HCT116 (cell line): ENCODE results near the gene CBL.

Experiments
- EZH2phosphoT487 ChIP-seq: fragments of 200-600 bp; IDR thresholded peaks from 2 replicates; pipeline ENCODE4 v1.6.1; 2018; ENCODE audit warnings: antibody characterized with exemption, borderline replicate concordance
- POLR2A ChIP-seq: IDR thresholded peaks from 2 replicates; pipeline ENCODE4 v1.7.0; 2011; ENCODE audit warnings: borderline replicate concordance; ENCODE audit not compliant: insufficient read depth, insufficient read length; ENCODE audit errors: extremely low read depth
- POLR2AphosphoS5 ChIP-seq: IDR thresholded peaks from 2 replicates; pipeline ENCODE4 v1.6.1; 2011; ENCODE audit warnings: mild to moderate bottlenecking, low read depth, low read length, moderate library complexity
- RAD21 ChIP-seq: IDR thresholded peaks from 2 replicates; pipeline ENCODE4 v1.6.1; 2012; ENCODE audit warnings: low read depth, mild to moderate bottlenecking
- TF ChIP-seq, protein P1 (sequence below), 3 experiments: fragments of 200-600 bp in 1 of 3; sonication (generic) in 1 of 3; IDR thresholded peaks in 2 of 3; conservative IDR thresholded peaks in 1 of 3; 2 replicates each; pipeline ENCODE4 v1.5.1; 2012 to 2017; ENCODE audit warnings: low read depth in 2 of 3, low read length in 2 of 3, antibody characterized with exemption in 1 of 3, borderline replicate concordance in 1 of 3, control low read depth in 1 of 3, mild to moderate bottlenecking in 1 of 3, mixed read lengths in 1 of 3, mixed run types in 1 of 3, moderate library complexity in 1 of 3; ENCODE audit not compliant: insufficient read depth in 1 of 3
- TF ChIP-seq, protein P2 (sequence below): IDR thresholded peaks from 2 replicates; pipeline ENCODE4 v1.6.1; 2011; ENCODE audit warnings: mild to moderate bottlenecking, low read length, moderate library complexity; ENCODE audit not compliant: insufficient replicate concordance; ENCODE audit errors: extremely low read depth
- TF ChIP-seq, protein P3 (sequence below): IDR thresholded peaks from 2 replicates; pipeline ENCODE4 v1.6.1; 2012; ENCODE audit warnings: low read depth

DNA sequence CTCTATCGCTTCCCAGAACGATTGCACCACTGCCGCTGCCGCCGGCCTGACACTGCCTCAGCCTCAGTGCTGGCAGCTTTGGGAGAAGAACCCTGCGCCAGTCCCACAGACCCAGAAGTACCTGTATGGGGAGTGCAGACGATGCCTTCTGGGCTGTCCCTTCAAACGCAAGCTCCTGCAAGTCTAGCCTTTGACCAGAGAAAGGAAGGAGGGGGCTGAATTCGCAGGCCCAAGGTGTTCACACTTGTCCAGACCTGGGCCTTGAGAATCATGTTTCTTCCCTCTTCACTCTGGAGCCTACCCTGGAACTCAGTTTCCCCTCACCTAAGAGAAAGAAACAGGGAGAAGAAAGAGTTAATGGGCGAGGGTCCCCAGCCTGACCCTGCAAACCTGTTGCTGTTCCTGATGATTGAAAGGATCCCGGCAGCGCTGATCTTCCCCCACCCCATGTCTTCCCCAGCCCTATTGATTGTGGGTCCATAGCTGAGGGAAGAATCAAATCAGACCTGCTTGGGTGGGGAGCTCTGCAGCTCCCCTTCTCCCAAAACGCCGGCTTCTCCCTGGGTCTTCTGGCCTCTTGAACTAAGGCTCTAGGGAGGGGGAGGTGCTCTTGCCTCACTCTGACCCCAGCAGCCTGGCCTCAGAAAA, 111.6 kb downstream of the CBL start:
- TF ChIP-seq POLR2AphosphoS5 (no peak), EZH2phosphoT487 (no peak), POLR2A (no peak), RAD21 (no peak)
- TF ChIP-seq, protein P1, sequence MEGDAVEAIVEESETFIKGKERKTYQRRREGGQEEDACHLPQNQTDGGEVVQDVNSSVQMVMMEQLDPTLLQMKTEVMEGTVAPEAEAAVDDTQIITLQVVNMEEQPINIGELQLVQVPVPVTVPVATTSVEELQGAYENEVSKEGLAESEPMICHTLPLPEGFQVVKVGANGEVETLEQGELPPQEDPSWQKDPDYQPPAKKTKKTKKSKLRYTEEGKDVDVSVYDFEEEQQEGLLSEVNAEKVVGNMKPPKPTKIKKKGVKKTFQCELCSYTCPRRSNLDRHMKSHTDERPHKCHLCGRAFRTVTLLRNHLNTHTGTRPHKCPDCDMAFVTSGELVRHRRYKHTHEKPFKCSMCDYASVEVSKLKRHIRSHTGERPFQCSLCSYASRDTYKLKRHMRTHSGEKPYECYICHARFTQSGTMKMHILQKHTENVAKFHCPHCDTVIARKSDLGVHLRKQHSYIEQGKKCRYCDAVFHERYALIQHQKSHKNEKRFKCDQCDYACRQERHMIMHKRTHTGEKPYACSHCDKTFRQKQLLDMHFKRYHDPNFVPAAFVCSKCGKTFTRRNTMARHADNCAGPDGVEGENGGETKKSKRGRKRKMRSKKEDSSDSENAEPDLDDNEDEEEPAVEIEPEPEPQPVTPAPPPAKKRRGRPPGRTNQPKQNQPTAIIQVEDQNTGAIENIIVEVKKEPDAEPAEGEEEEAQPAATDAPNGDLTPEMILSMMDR (IDR thresholded peaks at IDR 0.05 in 2 of 3, conservative IDR thresholded peaks at IDR 0.05 in 1 of 3; ENCODE audit: borderline replicate concordance in 1 of 3, insufficient read depth in 1 of 3, low read depth in 2 of 3, low read length in 2 of 3) = no peak
- TF ChIP-seq, protein P2, sequence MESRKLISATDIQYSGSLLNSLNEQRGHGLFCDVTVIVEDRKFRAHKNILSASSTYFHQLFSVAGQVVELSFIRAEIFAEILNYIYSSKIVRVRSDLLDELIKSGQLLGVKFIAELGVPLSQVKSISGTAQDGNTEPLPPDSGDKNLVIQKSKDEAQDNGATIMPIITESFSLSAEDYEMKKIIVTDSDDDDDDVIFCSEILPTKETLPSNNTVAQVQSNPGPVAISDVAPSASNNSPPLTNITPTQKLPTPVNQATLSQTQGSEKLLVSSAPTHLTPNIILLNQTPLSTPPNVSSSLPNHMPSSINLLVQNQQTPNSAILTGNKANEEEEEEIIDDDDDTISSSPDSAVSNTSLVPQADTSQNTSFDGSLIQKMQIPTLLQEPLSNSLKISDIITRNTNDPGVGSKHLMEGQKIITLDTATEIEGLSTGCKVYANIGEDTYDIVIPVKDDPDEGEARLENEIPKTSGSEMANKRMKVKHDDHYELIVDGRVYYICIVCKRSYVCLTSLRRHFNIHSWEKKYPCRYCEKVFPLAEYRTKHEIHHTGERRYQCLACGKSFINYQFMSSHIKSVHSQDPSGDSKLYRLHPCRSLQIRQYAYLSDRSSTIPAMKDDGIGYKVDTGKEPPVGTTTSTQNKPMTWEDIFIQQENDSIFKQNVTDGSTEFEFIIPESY = no peak
- TF ChIP-seq, protein P3, sequence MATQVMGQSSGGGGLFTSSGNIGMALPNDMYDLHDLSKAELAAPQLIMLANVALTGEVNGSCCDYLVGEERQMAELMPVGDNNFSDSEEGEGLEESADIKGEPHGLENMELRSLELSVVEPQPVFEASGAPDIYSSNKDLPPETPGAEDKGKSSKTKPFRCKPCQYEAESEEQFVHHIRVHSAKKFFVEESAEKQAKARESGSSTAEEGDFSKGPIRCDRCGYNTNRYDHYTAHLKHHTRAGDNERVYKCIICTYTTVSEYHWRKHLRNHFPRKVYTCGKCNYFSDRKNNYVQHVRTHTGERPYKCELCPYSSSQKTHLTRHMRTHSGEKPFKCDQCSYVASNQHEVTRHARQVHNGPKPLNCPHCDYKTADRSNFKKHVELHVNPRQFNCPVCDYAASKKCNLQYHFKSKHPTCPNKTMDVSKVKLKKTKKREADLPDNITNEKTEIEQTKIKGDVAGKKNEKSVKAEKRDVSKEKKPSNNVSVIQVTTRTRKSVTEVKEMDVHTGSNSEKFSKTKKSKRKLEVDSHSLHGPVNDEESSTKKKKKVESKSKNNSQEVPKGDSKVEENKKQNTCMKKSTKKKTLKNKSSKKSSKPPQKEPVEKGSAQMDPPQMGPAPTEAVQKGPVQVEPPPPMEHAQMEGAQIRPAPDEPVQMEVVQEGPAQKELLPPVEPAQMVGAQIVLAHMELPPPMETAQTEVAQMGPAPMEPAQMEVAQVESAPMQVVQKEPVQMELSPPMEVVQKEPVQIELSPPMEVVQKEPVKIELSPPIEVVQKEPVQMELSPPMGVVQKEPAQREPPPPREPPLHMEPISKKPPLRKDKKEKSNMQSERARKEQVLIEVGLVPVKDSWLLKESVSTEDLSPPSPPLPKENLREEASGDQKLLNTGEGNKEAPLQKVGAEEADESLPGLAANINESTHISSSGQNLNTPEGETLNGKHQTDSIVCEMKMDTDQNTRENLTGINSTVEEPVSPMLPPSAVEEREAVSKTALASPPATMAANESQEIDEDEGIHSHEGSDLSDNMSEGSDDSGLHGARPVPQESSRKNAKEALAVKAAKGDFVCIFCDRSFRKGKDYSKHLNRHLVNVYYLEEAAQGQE = no peak
